Stimulated activated CD4-positive, alpha-beta T cell treated with anti-CD3 and anti-CD28 coated beads, Interleukin-4, amount 100 ng/mL, for 24 hours (primary cell): ENCODE data around the gene PDE11A.

Source experiments
- DNase-seq: peaks from one replicate; pipeline ENCODE4 v3.0.0-alpha.2; 2020

Gene PDE11A

GRCh38 chr2:177753682-177754491 is 318.7 kb downstream of the PDE11A start:
- DNase-seq: no peak

- DNase-seq: no peak
Observed at GRCh38 chr2:177748360-177748759, 324.2 kb downstream of the PDE11A start.

DNA sequence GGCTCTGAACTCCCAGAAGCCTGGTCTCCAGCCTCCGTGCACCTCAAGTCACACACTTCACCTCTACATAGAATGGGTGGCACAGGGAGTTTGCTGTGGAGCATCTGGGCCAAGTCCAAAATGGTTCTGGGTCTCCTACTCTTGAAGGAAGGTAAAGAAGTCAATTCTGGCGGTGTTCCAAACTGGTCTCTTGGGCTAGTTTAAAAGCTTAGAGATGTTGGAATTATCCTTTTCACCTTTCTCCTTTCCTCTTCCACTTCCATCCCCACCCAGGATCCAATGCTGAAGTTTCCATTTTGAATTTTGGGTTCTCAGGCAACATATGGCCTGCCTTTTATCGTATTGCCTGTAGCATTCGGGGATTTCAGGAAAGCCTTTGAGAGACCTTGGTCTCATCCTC is 325.2 kb downstream of the PDE11A start:
- DNase-seq: no peak

DNA sequence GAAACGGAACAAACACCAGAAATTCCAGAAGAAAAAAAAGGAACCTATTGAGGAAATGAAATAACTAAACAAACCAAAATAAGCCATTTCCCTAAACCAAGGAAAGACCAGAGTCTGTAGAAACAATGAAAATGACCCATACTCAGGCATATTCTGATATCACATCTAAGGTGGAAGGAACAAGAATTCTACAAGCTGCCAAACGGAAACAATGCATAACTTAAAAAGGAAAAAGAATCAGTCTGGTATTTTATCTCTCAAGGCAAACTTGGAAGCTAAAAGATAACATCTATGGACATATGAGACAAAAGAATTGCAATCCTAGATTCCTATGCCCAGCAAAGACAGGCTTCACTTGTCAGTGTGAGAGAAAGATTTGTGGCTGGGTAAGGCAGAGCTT is 326.2 kb downstream of the PDE11A start:
- no peak for DNase-seq

GRCh38 chr2:177745531-177745930 is 327.0 kb downstream of the PDE11A start:
- no peak for DNase-seq

DNA sequence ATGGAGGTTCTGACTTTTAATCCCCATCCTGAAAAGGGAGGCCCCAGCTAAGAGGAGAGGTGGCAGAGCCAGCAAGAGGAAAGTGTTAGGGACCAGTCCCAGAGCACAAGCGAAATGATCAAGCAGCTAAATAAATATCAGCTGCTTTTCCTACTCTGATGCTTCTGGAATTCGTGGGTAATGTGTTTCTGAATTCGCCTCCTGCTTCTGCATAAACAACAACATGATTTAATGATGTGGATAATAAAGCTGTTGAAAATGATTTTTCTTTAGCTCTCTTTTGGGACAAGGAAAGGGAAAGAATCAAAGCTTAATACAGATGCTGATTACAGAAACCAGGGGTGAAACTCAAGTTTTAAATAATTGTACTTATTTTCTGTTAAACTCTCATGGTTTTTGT is 329.7 kb downstream of the PDE11A start:
- DNase-seq: no peak

DNA sequence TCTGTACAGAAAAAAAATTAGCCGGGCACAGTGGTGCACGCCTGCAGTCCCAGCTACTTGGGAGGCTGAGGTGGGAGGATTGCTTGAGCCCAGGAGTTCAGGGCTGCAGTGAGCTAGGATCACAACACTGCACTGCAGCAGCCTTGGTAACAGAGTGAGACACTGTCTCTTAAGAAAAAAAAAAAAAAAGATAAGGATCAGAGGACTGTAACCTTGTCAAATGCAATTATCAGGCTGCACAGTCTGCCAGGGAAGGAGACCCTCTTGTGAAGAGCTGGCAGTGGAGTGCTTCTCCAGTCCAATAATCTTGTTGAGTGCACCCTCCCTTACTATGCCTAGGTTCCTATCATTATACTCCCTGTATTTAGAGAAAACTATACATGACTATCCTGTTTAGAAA is 330.7 kb downstream of the PDE11A start:
- no peak for DNase-seq

- no peak for DNase-seq
Observed at GRCh38 chr2:177740700-177741099, 331.9 kb downstream of the PDE11A start.

DNA sequence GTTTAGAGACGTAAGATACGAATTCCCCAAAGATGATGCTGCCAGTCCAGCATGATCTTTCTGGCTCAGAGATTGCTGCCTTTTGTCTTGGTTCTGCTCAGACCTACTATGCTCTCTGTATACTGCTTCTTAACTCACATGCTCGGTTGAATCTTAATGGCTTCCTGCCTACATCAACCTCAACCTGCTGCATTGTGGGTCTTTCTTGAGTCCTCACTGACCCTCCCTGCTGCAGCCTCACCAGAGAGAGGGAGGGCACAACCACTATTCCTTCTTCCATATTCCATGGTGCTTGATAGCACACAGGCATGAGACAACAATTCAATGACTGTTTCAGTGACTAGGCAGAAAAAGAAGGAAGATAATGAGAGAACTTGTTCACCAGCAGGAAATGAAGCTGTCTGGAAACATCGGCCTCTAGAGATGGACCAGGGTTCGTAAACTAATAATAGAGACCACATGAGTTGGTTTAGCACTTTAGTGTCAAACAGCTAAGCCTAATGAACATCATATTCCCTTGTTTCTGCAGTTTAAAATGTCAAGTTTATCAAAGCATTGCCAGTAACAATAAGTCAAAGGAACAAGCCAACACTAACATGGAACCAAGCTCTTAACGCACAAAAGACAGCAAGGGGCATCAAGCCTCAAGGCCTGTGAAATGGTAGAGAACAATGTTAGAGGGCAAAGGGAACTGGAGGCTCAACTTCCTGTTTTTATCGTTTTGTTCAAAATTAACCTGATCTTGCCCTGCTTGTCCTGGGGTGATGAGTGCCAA is 333.9 kb downstream of the PDE11A start:
- no peak for DNase-seq

DNA sequence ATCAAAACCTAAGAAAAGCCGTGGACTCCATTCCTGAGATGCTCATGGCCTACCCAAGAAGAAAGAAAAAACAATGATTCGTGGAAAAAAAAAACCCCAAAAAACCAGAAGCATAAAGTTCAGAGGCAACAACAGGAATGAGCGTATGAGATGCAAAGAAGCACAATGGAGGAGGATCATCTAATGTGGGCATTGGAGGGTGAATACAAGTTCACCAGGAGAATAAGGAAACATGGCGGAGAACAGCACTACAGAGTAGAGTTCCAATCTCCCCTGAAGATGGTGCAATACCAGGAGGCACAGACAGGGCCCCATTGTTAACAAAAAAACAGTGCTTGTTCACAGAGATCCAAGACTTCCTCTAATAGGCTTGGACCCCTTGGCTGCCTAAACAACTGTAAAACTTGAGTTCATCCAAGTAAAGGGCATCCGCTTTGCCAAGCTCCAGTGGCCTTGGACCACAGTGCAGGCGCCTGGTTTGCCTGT is 337.2 kb downstream of the PDE11A start:
- no peak for DNase-seq

DNA sequence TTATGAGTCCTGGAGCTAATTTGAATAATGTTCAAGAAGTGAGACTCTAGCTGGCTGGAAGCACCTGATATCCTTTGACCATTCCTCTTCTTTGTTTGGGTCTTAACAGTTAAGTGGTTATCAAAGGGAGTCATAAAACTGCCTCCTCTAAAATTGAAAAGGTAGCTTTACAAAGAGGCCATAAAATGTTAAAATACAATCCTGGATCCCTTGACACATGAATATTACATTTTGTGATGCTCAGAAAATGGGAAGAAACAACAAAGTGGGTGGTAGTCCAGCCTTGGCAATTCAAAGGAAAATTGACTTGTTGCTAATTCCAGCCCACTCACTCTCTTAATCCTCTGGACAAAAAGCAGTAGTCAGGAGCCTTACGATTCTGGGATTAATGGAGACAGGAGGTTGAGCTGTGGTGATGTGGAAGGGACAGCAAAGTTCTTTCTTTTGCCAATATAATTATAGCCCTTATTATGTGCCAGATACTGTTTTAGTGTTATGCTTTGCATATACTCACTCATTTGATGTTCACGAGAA is 339.2 kb downstream of the PDE11A start:
- DNase-seq: no peak

DNA sequence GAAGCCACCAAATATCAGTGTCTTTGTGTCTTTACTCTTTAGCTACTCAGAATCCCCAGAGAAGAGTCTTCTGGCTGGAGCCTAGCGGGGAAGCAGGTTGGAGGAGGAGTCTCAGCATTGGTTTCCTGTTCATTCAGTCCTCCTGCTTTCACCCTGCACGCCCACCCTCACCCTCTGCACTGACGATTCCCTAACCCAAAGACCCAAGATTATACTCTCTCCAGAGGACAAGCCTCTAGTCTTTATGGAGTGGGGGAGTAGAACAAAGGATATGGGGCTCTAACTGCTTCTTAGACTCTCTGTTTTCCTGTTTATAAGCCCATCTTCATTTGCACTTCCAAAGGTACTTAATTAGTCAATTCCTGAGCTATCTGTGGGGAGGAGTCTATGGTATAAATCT is 341.2 kb downstream of the PDE11A start:
- no peak for DNase-seq

- no peak for DNase-seq
Observed at GRCh38 chr2:177730792-177731191, 341.8 kb downstream of the PDE11A start.

DNA sequence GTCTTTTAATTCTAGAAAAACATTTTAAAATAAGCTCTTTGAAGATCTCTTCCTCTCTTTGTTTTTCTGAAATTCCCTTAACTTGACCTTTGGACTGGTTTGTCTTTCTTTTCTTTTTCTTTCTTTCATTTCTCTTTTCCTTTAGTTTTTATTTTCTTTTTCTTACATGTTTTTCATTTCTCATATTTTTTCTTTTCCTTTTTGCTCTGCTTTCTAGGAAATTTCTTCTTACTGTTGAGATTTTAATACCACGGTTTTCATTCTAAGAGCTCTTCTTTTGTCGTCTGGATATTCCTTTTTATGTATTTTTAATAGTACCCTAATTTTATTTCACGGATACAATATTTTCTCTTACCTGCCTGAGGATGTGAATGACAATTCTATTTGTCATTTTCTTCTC is 342.2 kb downstream of the PDE11A start:
- DNase-seq: no peak

DNA sequence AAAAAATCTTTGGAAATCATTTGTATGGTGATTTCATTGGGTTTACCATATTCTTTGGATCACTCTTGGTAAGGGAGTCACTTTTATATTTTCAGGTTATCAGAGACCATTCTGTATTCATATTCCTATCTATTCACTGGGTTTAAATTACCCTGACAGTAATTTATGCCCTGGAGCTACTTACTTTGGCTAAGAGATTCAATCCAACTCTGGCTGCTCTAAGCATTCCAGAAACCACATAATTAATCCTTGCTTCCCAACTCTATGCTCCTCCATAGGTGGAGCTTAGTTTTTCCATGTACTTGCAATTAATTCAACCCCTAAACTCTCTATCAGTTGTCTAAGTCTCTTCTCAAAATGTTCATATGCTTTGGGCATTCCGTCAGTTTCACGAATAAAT is 343.7 kb downstream of the PDE11A start:
- DNase-seq: no peak

- no peak for DNase-seq
Observed at GRCh38 chr2:177728399-177728765, 344.2 kb downstream of the PDE11A start.

DNA sequence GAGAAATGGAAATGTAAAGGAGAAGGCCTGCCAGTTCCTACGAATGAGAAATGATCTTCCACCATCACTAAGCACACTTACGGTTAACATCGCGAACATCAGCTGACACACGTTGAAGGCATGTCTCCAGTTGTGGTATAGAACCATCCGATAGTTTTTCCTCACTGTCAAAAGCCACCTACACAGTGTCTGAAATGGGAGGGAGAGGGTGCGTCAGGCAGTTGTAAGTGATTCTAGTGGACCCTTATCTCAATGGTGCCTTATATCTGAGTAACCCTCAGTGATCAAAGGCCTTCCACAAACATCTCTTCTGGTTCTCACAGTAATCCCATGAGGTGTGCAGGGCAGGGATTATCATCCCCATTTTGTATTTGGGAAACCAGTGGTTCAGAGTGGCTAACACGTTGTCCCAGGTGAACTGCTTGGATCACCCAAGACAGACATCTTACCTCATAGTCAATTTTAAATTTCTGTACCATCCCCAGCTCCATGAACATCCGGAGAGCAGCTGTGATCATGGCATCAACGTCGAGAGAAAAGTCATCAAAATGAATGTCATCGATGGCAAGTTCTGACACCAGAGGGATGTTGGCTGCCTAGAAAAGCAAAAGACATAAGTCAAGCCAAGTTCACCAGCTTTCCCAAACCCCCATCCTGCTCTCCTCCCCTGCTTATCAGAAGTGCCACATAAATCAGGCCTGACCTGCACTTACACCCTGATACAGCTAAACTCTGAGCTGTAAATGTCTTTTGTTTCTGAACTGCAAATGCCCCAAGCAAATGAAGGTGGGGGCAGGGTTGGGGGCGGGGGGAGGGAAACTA is 344.8 kb downstream of the PDE11A start:
- DNase-seq: no peak

DNA sequence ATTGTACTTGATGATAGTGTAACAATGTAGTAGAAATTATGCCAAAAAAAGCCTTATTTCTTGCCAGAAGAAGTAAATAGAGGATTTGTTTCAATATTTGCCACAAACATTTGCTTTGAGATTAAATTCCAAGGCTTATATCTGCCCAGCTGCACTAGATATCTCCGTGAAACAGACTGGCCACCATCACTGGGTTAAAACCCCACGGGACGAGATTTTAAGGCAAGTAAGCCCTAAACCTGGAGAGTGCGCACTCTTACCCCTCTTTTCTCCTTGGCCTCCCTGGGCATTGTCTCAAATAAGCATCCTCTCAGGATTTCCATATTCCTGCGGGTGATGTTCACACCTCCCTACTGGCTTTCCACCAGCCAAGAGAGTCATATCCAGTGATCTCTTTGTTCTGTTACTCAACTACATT is 345.6 kb downstream of the PDE11A start:
- DNase-seq: no peak

DNA sequence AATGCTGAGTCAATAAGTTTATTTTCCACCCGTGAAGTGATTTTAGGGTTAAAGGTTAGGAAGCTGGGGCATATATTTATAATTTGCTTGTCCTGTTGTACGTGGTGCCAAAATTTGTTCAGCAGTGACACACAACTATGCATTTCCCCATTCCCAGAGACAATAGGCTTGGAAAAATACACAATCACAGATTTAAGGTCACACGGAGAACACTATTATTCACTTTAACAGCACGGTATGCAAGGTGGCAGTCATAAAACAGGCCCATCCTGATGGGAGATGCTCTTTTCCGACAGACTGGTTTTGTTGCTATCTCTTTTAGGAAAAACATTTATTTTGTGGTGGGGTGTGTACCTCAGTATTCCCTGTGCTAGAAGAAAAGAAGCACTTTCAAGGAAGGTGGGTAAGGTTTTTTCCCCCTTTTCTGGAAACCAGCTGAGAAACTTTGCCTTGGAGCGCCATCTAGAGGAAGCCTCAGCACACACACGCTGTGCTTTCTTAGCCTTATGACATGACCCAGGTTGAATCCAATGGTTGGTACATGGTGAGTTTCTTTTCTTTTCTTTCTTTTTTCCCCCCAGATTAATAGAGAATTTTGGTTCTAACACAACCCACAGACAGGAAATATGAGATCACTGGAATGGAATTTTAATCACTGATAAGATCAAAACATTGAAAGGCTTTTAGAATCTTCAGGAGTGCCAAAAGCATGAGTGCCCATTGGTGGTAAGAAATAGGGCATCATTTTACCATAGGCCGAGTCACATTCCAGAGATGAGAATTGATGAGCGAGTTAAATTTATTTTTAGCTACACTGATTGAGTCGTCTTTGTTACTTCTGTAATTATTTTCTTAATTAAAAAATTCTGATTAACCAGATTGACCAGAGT is 347.9 kb downstream of the PDE11A start:
- DNase-seq: peak; percentile 38

DNA sequence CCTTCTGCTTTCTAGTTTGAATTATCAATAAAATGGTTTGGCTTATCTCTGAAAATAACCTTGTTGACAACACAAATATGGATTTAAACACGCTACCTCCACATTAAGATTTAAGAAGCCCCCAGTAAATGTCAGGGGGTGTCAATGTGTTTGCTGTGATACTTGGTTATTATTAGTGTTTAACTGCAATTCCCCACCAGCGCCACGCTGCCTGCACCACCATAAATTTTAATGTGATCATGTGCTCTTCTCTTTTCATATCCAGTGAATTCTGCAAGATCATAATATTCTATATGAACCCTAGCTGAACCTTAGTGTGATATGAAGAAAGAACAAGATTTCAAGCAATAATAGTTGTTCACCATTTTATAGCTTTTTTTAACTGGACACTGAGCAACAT is 349.3 kb downstream of the PDE11A start:
- DNase-seq: no peak

DNA sequence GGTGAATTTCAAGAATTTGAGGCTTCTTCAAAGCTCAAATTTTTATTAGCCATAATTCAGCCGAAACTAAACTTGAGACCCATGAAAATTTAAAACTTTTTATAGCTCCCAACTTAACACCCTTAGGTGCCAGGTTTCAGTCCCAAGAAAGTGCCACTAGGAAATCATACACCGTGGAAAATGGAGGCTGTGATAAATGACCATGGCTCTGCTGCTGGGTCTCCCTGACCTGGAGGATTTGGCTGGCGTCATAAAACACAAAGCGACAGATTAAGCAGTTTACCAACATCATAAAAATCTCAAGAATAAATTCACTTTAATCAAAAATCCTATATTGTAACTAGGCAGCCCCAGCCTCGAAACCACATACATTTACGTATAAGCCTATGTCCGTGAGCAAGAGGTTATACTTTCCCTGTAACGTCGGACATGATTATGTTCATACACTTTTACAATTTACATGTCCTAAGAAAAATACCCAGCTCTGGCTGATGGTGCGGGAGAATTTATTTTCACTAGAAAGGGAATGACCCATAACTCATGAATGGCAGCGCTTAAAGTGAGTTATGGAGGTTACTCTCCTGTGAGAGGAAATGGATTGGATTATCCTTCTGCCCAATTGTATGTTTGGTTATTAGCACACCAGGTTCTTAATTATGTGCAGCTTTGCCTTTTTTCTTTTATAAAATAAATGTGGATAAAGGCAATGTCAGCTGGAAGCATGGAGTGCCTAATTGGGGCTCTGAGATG is 350.6 kb downstream of the PDE11A start:
- no peak for DNase-seq
